Mesenchymal stem cell (in vitro differentiated cells and primary cell): Measurements from ENCODE around the gene SPEG.
A peak's percentile ranks its signal among the peaks of the same experiment; 100 is the strongest.

Experiments
- DNase-seq: peaks from one replicate; pipeline ENCODE4 v3.0.0-alpha.2; 2013
- H2AFZ ChIP-seq: one replicate; pipeline ENCODE4 v1.6.1; 2013; ENCODE audit warnings: low read depth, mild to moderate bottlenecking, control low read depth, inconsistent platforms, low read length, moderate library complexity
- H2AK5ac ChIP-seq: 2 replicates; pipeline ENCODE4 v1.6.1; 2013; ENCODE audit warnings: low read length, moderate library complexity, mild to moderate bottlenecking, inconsistent platforms; ENCODE audit not compliant: severe bottlenecking
- H2BK120ac ChIP-seq: one replicate; pipeline ENCODE4 v1.6.1; 2013; ENCODE audit warnings: low read depth, mild to moderate bottlenecking, inconsistent platforms, low read length, moderate library complexity
- H2BK12ac ChIP-seq, 2 experiments: one replicate each; pipeline ENCODE4 v1.6.1; 2013; ENCODE audit warnings: inconsistent platforms in 2 of 2, low read length in 2 of 2, mild to moderate bottlenecking in 2 of 2, moderate library complexity in 2 of 2, control low read depth in 1 of 2
- H2BK15ac ChIP-seq: one replicate; pipeline ENCODE4 v1.6.1; 2013; ENCODE audit warnings: mild to moderate bottlenecking, low read depth, inconsistent platforms; ENCODE audit not compliant: poor library complexity, severe bottlenecking
- H2BK5ac ChIP-seq: 2 replicates; pipeline ENCODE4 v1.6.1; 2013; ENCODE audit warnings: low read depth, mild to moderate bottlenecking, low read length, control low read depth, inconsistent platforms; ENCODE audit not compliant: poor library complexity, severe bottlenecking
- H3K14ac ChIP-seq, 2 experiments: one replicate each; pipeline ENCODE4 v1.6.1; 2013; ENCODE audit warnings: inconsistent platforms in 2 of 2, low read length in 2 of 2, control low read depth in 1 of 2, mild to moderate bottlenecking in 1 of 2, moderate library complexity in 1 of 2
- H3K18ac ChIP-seq, 2 experiments: one replicate each; pipeline ENCODE4 v1.6.1; 2013; ENCODE audit warnings: inconsistent platforms in 2 of 2, low read length in 2 of 2, control low read depth in 1 of 2, low read depth in 1 of 2, mild to moderate bottlenecking in 1 of 2
- H3K23ac ChIP-seq, 2 experiments: one replicate each; pipeline ENCODE4 v1.6.1; 2013; ENCODE audit warnings: inconsistent platforms in 2 of 2, low read length in 2 of 2, mild to moderate bottlenecking in 2 of 2, moderate library complexity in 2 of 2, control low read depth in 1 of 2
- H3K27ac ChIP-seq: 2 replicates; pipeline ENCODE4 v1.5.1; 2013; ENCODE audit warnings: mild to moderate bottlenecking, moderate library complexity, low read length, control low read depth, inconsistent platforms; ENCODE audit not compliant: poor library complexity, severe bottlenecking
- H3K27me3 ChIP-seq, 2 experiments: 2 replicates each; pipeline versions ENCODE4 v1.6.1 to v1.7.0; 2013; ENCODE audit warnings: low read length in 2 of 2, mild to moderate bottlenecking in 2 of 2, moderate library complexity in 2 of 2, control low read depth in 1 of 2, inconsistent platforms in 1 of 2; ENCODE audit not compliant: control insufficient read depth in 1 of 2, insufficient read depth in 1 of 2
- H3K36me3 ChIP-seq, 2 experiments: 2 replicates each; pipeline versions ENCODE4 v1.6.1 to v1.7.0; 2013; ENCODE audit warnings: low read length in 2 of 2, control low read depth in 1 of 2, inconsistent platforms in 1 of 2, low read depth in 1 of 2, mild to moderate bottlenecking in 1 of 2; ENCODE audit not compliant: insufficient read depth in 2 of 2, control insufficient read depth in 1 of 2
- H3K4ac ChIP-seq, 2 experiments: one replicate each; pipeline ENCODE4 v1.6.1; 2013; ENCODE audit warnings: inconsistent platforms in 2 of 2, low read length in 2 of 2, mild to moderate bottlenecking in 2 of 2, moderate library complexity in 2 of 2, control low read depth in 1 of 2, low read depth in 1 of 2
- H3K4me1 ChIP-seq: 2 replicates; pipeline ENCODE4 v1.6.1; 2013; ENCODE audit warnings: low read depth, low read length, control low read depth; ENCODE audit not compliant: control insufficient read depth, insufficient read depth
- H3K4me2 ChIP-seq: 2 replicates; pipeline ENCODE4 v1.6.1; 2013; ENCODE audit warnings: low read length, mild to moderate bottlenecking, inconsistent platforms; ENCODE audit not compliant: poor library complexity, severe bottlenecking
- H3K4me3 ChIP-seq, 2 experiments: 2 replicates each; pipeline versions ENCODE4 v1.5.1 to v1.7.0; 2013; ENCODE audit warnings: low read length in 2 of 2, mild to moderate bottlenecking in 2 of 2, control low read depth in 1 of 2, low read depth in 1 of 2; ENCODE audit not compliant: insufficient read depth in 1 of 2
- H3K79me1 ChIP-seq: replicated peaks from 2 replicates; pipeline ENCODE4 v1.6.1; 2013; ENCODE audit warnings: mild to moderate bottlenecking, control low read depth, low read length, inconsistent platforms; ENCODE audit not compliant: poor library complexity, severe bottlenecking
- H3K9ac ChIP-seq: 2 replicates; pipeline ENCODE4 v1.7.0; 2013; ENCODE audit warnings: mild to moderate bottlenecking, low read length, moderate library complexity
- H3K9me3 ChIP-seq: 2 replicates; pipeline ENCODE4 v1.7.0; 2013; ENCODE audit warnings: mild to moderate bottlenecking, low read length; ENCODE audit not compliant: control insufficient read depth
- H4K8ac ChIP-seq: one replicate; pipeline ENCODE4 v1.6.1; 2013; ENCODE audit warnings: inconsistent platforms, mild to moderate bottlenecking, low read length, moderate library complexity
- H4K91ac ChIP-seq: one replicate; pipeline ENCODE4 v1.6.1; 2013; ENCODE audit warnings: mild to moderate bottlenecking, low read length, inconsistent platforms
- WGBS: methylation state at CpG from one replicate; pipeline ENCODE4 v1.1.7; 2013; ENCODE audit warnings: mixed read lengths; 5-methylcytosine and 5-hydroxymethylcytosine counted together

Gene SPEG

GRCh38 chr2:219514836-219515235, 80.2 kb downstream of the SPEG start:
- WGBS, result 93% methylated on average over 21 of the region's 21 CpGs
- no peak overlapping the region for H2BK120ac ChIP-seq
- H3K14ac ChIP-seq, result no peak overlapping the region
- H2BK5ac ChIP-seq, result no peak overlapping the region
- no peaks in the 10 kb centered on the region for H3K9me3 ChIP-seq
- H3K4me2 ChIP-seq, result no peak overlapping the region
- no peak overlapping the region for H2AFZ ChIP-seq
- no peaks in the 10 kb centered on the region for H3K79me1 ChIP-seq
- no peak overlapping the region for H3K18ac ChIP-seq
- H3K23ac ChIP-seq, result no peak overlapping the region
- H3K27ac ChIP-seq, result no peak overlapping the region
- DNase-seq, result no peak
- no peak overlapping the region for H4K8ac ChIP-seq
- no peak overlapping the region for H3K9ac ChIP-seq
- no peak overlapping the region for H2BK12ac ChIP-seq
- H3K36me3 ChIP-seq, result peaks cover 0 to 4% of the 10 kb centered on the region in 2 experiments
- H3K4me3 ChIP-seq, result no peak overlapping the region
- no peak overlapping the region for H2AK5ac ChIP-seq
- H3K4me1 ChIP-seq, result peaks cover 21% of the 10 kb centered on the region
- no peak overlapping the region for H2BK15ac ChIP-seq
- H4K91ac ChIP-seq, result no peak overlapping the region
- no peak overlapping the region for H3K4ac ChIP-seq
- H3K27me3 ChIP-seq, result peaks cover 70 to 80% of the 10 kb centered on the region in 2 experiments

GRCh38 chr2:219515874-219516629, 81.4 kb downstream of the SPEG start:
- no peak for DNase-seq
- Histone ChIP-seq H3K4me3 (peak overlapping the region in 1 of 2 experiments; percentile 24), H4K91ac (no peak overlapping the region), H3K36me3 (peaks cover 0 to 4% of the 10 kb centered on the region in 2 experiments), H3K9me3 (no peaks in the 10 kb centered on the region), H3K27ac (no peak overlapping the region), H2BK12ac (no peak overlapping the region), H2AK5ac (no peak overlapping the region), H3K23ac (peak overlapping the region in 1 of 2 experiments; percentile 78), H2AFZ (no peak overlapping the region), H3K4me1 (peaks cover 20% of the 10 kb centered on the region), H3K4ac (no peak overlapping the region), H3K18ac (no peak overlapping the region), H3K4me2 (no peak overlapping the region), H3K14ac (no peak overlapping the region), H2BK5ac (no peak overlapping the region), H3K9ac (no peak overlapping the region), H2BK15ac (no peak overlapping the region), H3K79me1 (no peaks in the 10 kb centered on the region), H4K8ac (no peak overlapping the region), H2BK120ac (no peak overlapping the region), H3K27me3 (peaks cover 61 to 71% of the 10 kb centered on the region in 2 experiments)
- WGBS, result 84% methylated on average over 17 of the region's 17 CpGs

- H4K8ac ChIP-seq, result no peak overlapping the region
- no peak overlapping the region for H2BK5ac ChIP-seq
- no peak overlapping the region for H2BK12ac ChIP-seq
- no peak overlapping the region for H3K23ac ChIP-seq
- H2AFZ ChIP-seq, result no peak overlapping the region
- no peak overlapping the region for H2AK5ac ChIP-seq
- no peak overlapping the region for H3K14ac ChIP-seq
- DNase-seq, result no peak
- H3K18ac ChIP-seq, result no peak overlapping the region
- H2BK120ac ChIP-seq, result no peak overlapping the region
- no peak overlapping the region for H3K4me2 ChIP-seq
- peaks cover 54 to 63% of the 10 kb centered on the region in 2 experiments for H3K27me3 ChIP-seq
- peaks cover 0 to 4% of the 10 kb centered on the region in 2 experiments for H3K36me3 ChIP-seq
- no peak overlapping the region for H3K4ac ChIP-seq
- 88% methylated on average over 7 of the region's 7 CpGs for WGBS
- H3K9ac ChIP-seq, result no peak overlapping the region
- H2BK15ac ChIP-seq, result no peak overlapping the region
- H3K9me3 ChIP-seq, result no peaks in the 10 kb centered on the region
- no peak overlapping the region for H4K91ac ChIP-seq
- H3K27ac ChIP-seq, result no peak overlapping the region
- no peak overlapping the region for H3K4me3 ChIP-seq
- H3K79me1 ChIP-seq, result no peaks in the 10 kb centered on the region
- peaks cover 27% of the 10 kb centered on the region for H3K4me1 ChIP-seq
These were observed 82.2 kb downstream of the SPEG start for GRCh38 chr2:219516888-219517287.

DNA sequence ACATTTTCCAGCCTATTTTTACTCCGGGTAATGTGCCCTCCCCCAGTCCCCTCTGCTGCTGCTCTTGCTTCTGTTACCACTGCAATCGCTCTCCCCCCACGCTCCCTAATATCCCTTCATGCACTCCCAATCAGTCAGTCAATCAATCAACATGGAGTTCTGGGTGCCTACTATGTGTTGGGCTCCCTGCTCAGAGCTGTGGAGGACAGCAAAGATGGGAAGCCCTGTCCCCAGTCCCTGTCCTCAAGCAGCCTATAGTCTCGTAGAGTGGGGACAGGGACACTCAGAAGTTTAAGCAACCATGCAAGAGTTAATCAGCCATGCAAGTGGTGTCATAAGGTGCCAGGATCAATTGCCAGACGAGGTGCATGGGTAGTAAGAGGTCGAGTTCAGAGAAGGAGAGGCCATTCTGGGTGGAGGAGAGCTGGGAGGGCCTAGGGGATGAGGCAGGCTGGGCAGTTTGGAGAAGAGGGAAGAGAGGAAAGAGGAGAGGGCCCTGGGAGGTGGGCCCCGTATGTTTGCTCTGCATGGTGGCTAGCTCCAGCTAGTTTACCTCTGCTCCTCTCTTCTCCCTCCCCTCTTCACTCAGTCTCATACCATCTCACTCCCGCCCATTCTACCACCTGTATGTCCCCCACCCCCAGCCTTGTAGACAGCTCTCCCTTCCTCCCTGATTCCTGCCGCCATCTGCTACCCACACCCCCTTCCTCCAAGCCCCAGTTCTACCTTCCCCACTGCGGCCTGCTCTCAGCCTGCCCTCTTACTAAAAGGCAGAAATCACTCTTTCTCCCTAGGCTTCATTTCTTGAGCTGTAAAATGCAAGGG, 83.5 kb downstream of the SPEG start:
- H2AK5ac ChIP-seq, result no peak overlapping the region
- no peak overlapping the region for H4K8ac ChIP-seq
- 62% methylated on average over 10 of the region's 10 CpGs for WGBS
- H3K23ac ChIP-seq, result no peak overlapping the region
- no peak overlapping the region for H3K9ac ChIP-seq
- no peaks in the 10 kb centered on the region for H3K9me3 ChIP-seq
- H2BK15ac ChIP-seq, result no peak overlapping the region
- no peak overlapping the region for H3K14ac ChIP-seq
- no peak overlapping the region for H2AFZ ChIP-seq
- no peak overlapping the region for H2BK5ac ChIP-seq
- H3K4me3 ChIP-seq, result no peak overlapping the region
- H3K4me1 ChIP-seq, result peaks cover 35% of the 10 kb centered on the region
- no peak overlapping the region for H4K91ac ChIP-seq
- no peak overlapping the region for H3K4me2 ChIP-seq
- no peak for DNase-seq
- H3K27me3 ChIP-seq, result peaks cover 41 to 50% of the 10 kb centered on the region in 2 experiments
- no peak overlapping the region for H2BK120ac ChIP-seq
- no peaks in the 10 kb centered on the region for H3K79me1 ChIP-seq
- no peak overlapping the region for H3K4ac ChIP-seq
- H3K36me3 ChIP-seq, result peaks cover 0 to 4% of the 10 kb centered on the region in 2 experiments
- H3K27ac ChIP-seq, result no peak overlapping the region
- no peak overlapping the region for H2BK12ac ChIP-seq
- H3K18ac ChIP-seq, result no peak overlapping the region
